NCI-H82 (cell line): ENCODE data around the gene SPDL1.

Source experiments
- DNase-seq: peaks from one replicate; lab custom pipeline; 2025; lab: John Stamatoyannopoulos, UW

Gene SPDL1

GRCh38 chr5:169631360-169631759, 47.8 kb downstream of the SPDL1 start:
- no peak for DNase-seq

GRCh38 chr5:169632946-169633345, 49.4 kb downstream of the SPDL1 start:
- no peak for DNase-seq

- no peak for DNase-seq
Observed at GRCh38 chr5:169634606-169635005, 51.0 kb downstream of the SPDL1 start.

DNA sequence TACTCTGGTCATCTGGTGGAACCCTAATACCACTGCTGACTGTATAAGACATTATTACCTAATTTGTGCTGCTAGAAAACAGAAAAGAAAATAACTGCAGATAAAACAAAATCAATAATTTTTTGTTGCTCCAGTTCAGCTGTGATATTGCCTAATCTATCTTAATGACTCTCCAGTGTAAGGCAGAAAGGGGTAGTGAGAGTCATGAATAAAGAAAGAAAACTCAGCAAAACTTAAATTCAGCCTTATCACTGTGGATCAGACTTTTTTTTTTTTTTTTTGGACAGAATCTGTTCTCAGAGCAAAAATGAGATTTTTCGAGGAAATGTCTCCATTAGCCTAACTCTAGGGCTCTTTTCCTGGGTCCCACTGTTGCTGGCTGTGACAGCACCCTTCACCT, 52.4 kb downstream of the SPDL1 start:
- DNase-seq = no peak

- no peak for DNase-seq
Observed at GRCh38 chr5:169636477-169637084, 53.0 kb downstream of the SPDL1 start.

DNA sequence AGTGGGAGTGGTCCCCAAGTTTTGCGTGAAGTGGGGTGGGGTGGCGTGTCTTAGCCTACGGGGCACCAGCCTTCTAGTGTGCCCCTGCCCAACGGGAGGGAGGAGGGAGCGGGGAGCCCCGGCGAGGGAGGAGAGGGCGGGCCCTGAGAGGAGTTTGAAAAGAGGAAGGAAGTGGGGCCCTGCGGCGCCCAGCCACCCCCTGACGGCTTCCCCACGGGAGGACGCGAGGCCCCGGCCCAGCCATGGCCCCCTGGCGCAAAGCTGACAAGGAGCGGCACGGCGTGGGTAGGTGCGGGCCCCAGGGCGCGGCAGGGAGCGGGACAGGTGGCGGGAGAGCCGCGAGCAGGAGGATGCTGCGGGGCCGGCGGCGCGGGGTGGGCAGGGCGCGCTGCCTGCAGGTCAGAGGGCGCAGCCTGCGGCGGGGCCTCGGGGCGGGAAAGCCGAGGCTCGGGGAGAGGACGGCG, 53.5 kb downstream of the SPDL1 start, which contains the start of gene DOCK2:
Gene DOCK2, plus strand, starts transcription at position 191 of the 464 bp plus-strand sequence. Its CDS starts 52 bp downstream, at position 243.
- DNase-seq = no peak

GRCh38 chr5:169637549-169638121, 54.1 kb downstream of the SPDL1 start:
- no peak for DNase-seq

- DNase-seq = no peak
Observed at GRCh38 chr5:169641253-169641652, 57.7 kb downstream of the SPDL1 start.

DNA sequence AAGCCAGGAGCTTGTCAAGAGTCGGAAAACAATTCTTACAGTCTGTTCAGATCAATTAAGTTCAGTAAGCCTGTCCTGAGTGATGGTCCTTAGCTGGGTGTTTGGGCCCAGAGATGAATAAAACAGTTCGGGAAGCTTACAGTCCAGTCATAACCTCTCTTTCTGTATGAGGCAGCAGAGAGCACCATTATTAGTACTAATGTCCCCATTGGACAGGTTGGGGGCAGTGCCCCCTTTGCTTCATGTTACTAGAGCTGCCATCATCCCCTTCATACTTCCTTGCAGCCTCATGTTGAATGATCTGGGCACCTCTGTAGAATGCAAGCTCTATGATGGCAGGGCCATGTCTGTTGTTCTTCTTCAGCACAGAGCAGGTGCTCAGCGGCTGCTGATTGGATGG, 63.3 kb downstream of the SPDL1 start:
- DNase-seq = no peak

DNA sequence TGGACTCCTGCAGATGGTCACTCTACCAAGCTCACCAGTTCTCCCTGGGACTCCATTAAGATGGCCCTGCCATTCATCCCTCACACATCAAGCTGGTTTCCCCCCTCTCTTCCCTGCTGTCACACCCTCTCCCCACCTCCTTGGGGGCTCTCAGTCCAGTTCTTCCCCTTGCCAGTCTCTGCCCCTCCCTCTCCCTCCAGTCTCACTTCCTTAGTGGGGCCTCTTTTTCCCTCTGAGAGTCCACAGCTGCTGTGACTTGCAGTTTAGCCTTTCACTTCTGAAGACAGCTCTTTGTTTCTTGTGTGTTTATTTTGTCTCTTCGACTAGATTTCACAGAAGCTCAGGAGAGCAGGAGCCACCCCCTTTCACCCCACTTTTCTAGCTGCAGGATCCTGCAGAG, 64.0 kb downstream of the SPDL1 start:
- DNase-seq = no peak

GRCh38 chr5:169648725-169649310, 65.2 kb downstream of the SPDL1 start:
- no peak for DNase-seq

GRCh38 chr5:169649486-169649885, 65.9 kb downstream of the SPDL1 start:
- DNase-seq = no peak

DNA sequence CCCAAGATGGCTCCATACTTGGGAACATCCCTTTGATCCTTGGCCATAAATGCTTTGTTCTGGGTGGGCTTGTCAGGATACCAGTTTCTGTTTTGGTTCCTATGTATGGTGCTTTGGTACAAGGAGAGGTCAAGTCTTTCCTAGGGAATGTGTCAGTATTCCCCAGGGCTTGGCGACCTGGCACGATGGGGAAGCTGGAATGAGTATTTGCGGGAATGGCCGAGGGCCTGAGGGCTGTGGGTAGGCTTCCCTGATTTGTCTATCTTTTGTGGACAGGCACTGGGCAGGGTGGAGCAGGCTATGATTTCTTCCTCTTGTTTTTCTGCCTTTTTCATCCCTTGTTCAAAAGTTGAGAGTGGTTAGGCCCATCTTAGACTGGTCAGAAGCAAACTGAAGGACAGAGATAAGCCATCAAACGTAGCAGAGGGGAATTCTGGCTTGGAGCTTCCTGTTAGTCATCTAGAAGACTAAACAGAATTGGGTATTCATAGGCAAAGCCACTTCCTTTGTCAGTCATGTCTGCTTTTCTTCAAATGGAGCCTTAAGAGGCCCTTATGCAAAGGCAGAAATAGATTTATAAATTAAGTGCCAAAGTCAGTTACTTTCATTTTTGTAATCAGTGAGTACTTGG, 67.2 kb downstream of the SPDL1 start:
- no peak for DNase-seq

DNA sequence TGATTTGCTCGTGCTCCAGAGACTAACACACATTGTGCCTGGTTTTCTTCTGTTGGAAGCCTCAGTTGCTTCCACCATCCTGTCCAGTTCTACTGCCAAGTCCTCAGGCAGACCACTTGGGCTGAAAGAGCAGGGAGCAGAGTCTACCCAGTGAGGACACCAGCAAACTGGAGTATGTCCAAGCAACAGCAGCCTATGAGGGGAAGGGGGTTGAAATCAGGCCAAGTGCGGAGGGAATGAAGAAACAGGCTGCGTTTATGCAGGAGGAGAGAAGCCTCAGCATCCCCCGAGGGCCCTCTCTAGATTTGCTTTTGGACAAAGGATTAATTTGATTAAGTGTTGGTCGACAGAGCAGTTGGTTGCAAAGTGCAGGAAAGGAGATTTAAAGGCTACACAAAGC, 68.0 kb downstream of the SPDL1 start:
- DNase-seq = peak; percentile 25

DNA sequence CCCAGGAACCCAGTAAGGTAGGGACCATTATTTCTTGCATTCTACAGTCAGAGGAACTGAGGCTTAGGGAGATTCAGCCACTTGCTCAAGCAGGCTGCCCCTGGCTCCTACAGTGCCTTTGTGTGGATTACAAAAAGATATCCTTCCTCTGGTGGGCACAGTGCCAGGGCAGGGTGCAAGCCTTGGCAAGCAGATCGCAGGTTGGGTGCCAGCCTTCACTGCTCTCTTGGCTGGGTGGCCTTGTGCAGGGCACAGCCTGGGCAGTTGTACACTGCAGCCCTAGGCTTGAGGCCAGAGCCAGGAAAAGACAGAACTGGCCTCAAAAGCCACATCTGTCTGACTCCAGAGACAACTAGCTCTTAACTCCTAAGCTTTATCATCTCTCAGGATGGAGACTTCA, 68.5 kb downstream of the SPDL1 start:
- DNase-seq = no peak

DNA sequence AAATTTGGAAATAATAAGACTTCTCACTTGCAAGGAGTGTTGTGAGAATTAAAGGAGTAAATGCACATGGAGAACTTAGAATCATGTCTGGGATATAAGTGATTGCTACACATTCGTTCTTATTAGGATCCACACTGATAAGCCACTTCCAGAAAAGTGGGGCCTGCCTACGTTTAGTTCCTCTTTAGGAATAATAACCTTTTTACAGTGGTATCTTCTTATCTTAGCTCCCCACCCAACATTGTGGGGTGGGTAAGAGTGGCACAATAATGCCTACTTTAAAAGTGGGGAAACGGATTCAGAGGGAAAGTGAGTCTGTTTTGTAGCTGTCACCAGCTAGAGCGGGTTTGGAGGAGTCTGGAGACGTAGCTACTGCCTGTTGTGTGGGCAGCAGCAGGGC, 69.5 kb downstream of the SPDL1 start:
- DNase-seq = no peak
